H54 (cell line): ENCODE data around the gene CBR1.
"Not testable (repeated sequence)": the region's sequence is repeated elsewhere in the genome, so short reads cannot be mapped to it uniquely, and the experiment has no call there.

ENCODE experiments used
- DNase-seq: peaks from one replicate; pipeline ENCODE4 v3.0.0; 2011; ENCODE audit warnings: low spot score, mixed read lengths; ENCODE audit not compliant: insufficient read length
- FAIRE-seq: peaks from 3 replicates; lab custom pipeline; 2011; peaks lifted over from hg19 to GRCh38; lab: Jason Lieb, UNC
- POLR2A ChIP-seq: IDR thresholded peaks from 2 replicates; pipeline ENCODE4 v1.6.1; 2011; ENCODE audit warnings: low read depth, mild to moderate bottlenecking, low read length

Gene CBR1

DNA sequence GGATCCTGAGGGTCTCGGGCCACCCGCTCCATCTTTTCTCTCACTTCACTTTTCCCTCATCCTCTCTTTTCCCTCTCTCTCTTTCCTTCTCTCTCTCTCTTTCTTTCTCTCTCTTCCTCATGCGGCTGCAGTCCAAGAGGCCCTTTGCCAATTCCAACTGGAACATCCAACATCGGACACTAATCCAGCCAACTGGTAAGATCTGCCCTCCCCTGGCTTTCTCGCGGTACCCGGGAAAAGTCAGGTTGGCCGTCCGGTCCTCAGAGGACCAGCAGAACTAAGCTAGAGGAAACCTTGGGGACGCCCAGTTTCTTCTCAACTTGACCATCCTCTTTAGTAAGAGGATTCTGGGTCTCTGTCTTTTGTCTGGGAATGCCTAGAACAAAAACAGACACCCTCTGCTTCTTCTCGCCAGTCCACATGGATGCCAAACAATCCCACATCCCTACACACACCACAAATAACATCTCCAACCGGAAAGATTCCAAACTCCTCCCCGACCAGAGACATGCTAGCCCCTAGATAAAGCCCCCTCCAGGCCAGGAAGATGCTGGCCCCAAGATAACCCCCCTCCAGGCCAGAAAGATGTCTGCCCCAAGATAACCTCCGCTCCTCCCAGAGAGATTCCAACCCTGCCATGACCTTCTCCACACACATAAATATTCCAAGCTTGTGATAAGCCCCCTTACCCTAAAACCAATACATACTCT lies 6.3 kb upstream of the CBR1 start:
- DNase-seq (no peak), FAIRE-seq (no peak)
- no peak for TF ChIP-seq POLR2A

DNA sequence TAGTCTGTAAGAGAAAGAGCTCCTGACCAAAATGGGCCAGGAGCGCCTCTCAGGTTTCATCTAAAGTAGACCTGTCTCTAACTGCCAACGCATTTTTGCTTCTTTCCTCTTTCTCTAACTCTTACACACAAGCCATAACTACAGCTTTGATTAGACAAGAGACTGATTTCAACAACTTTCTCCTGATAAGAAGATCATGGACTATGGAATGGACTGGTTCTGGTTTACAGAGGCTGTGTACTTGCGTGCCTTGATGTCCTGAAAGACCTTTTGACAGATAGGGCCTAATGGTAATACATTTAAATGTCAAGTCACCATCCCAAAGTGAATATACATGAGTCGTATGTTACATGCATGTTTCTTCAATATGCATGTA lies 5.8 kb upstream of the CBR1 start:
- no peak for FAIRE-seq
- no peak for TF ChIP-seq POLR2A
- DNase-seq, result no peak

DNA sequence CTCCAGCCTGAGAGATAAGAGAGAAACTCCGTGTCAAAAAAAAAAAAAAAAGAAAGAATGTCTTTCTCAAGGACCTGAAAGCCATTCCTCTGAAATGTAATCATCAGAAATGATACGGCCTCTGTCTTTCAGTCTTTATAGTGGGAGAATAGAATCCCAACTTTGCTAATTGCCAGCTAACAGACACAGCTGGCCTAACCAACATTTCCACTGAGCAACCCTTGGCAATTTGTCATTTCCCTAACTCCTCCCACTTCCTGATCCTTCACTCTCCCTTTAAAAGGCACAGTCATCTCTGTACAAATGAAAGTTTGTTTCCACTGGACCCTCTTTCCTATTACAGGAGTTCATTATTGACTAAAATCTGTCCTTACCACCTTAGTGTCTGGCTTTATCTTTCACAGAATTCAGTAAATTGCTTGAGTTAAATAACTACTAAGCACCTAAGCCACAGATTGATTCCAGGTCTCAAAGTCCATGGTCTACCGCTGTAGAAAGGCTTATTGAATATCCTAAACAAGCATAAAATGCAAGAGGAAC lies 4.3 kb upstream of the CBR1 start:
- DNase-seq (peak; percentile 52), FAIRE-seq (peak; percentile 61)
- TF ChIP-seq POLR2A, result no peak

DNA sequence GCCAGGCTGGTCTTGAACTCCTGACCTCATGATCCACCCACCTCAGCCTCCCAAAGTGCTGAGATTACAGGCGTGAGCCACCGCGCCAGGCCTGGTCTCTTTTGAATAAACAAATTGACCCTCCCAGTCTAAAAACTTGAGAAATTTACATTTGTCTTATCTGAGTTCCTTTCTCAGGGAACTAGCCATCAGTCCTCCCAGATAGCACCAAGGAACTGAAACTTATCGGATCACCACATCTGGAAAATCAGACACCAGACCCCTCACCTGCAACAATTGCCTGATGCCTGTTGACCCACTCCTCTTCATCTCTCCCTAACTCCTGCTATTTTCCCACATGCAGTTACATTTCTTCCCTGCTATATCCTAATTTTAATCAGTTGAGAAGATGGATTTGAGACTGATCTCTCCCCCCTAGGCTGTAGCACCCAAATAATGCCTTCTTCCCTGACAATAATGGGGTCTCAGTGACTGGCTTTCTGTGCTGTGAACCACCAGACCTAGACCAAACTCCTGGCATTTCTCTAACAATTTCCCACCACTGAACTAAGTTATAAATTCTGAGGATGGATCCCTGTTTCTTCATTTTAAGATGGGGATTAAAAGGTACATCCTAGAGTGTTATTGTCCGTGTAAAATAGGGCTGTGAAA lies 951 bp upstream of the CBR1 start:
- no peak for DNase-seq
- no peak for FAIRE-seq
- no peak for TF ChIP-seq POLR2A

DNA sequence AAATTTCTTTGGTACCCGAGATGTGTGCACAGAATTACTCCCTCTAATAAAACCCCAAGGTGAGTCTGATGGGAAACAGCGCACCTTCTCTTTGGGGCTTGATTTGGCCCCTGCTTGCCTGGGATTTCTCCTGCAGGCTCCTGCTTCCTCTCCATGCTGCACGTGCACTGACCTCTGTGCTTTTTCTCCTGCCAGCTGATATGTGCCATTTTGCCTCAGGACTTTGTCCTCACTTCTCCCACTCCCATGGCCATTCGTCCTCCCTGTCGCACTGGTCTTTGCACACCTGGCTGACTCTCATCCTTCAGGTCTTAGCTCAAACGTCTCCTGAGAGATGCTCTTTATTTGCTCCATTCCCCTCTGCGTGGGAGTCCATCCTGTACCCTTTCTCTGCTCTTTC lies 1.2 kb downstream of the CBR1 start:
- no peak for FAIRE-seq
- TF ChIP-seq POLR2A, result no peak
- DNase-seq, result no peak

DNA sequence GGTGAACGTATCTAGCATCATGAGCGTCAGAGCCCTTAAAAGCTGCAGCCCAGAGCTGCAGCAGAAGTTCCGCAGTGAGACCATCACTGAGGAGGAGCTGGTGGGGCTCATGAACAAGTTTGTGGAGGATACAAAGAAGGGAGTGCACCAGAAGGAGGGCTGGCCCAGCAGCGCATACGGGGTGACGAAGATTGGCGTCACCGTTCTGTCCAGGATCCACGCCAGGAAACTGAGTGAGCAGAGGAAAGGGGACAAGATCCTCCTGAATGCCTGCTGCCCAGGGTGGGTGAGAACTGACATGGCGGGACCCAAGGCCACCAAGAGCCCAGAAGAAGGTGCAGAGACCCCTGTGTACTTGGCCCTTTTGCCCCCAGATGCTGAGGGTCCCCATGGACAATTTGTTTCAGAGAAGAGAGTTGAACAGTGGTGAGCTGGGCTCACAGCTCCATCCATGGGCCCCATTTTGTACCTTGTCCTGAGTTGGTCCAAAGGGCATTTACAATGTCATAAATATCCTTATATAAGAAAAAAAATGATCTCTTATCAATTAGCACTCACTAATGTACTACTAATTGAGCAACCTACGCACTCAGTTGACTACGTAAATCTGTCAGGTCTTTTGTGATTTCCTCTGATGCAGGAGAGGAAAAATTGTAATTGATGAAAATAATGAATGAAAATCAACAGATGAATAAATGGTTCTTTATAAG lies 2.8 kb downstream of the CBR1 start:
- DNase-seq (no peak), FAIRE-seq (no peak)
- TF ChIP-seq POLR2A, result no peak

DNA sequence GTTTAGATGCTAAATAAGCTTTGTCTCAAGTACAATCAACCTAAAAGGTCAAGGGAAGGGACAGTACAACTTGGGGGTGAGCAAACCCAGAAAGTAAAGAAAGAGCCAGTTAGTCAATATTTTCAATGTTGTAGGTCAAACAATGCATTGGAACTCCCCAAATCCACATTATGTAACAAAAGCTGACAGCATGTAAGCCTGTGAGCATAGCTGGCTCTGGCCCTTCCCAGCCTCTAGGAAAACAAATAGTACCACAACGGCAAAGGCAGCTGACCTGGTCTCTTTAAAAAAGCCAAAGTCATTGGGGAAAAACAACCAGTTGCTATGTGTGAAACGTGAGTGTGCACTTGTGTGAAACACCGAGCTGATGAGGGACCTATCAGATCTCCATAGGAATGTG lies 3.4 kb downstream of the CBR1 start:
- DNase-seq (no peak), FAIRE-seq (no peak)

DNA sequence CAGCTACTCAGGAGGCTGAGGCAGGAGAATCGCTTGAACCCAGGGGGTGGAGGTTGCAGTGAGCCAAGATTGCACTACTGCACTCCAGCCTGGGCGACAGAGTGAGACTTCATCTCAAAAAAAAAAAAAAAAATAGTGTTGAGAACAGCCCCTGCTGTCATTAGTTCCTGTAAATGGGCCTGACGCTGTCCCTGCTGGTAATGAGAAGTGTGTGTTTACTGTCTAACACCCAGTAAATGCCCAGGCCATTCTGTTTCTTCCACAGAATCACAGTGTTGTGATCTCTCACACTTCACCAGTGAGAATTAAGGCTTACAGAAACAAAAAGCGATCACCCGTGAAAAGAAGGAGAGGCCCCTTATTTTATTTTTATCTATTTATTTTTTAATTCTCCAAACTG lies 4.1 kb downstream of the CBR1 start:
- not testable (repeated sequence) for FAIRE-seq, DNase-seq

More for the DNA sequence above, 3.4 kb downstream of the CBR1 start:
- TF ChIP-seq POLR2A, result no peak

DNA sequence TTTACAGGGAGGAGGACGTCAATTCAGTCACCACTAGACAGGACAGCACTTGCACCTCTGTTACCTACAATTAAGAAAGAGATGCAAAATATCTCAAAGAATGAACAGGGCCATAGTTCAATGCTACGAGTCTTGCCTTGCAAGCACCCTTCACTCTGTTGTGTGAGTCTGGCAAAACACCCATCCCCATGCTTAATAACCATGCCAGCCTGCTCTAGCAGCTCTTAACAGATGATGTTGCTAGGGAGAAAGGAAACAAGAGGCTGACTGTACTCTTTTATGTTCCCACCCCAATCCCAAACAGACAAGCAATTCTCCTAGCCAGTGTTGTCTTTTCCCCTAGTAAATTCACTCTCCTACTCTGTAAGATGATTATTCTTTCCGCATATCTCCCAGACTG lies 5.3 kb downstream of the CBR1 start:
- DNase-seq (no peak), FAIRE-seq (no peak)
- TF ChIP-seq POLR2A, result no peak

DNA sequence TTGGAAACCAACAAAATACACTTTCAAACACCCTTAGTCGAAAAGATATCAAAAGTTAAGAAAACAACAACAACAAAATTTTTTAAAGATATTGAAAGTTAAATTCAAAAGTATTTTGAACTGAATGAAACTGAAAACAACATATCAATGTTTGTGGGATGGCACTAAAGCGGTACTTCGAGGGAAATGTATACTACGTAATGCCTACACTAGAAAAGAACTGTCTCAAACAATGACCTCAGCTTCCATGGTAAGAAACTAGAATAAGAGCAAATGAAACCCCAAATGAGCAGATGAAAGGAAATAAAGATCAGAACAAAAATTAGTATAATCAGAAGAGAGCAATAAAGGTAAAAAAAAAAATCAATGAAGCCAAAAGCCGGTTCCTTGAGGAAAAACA lies 6.1 kb downstream of the CBR1 start:
- FAIRE-seq (no peak), DNase-seq (no peak)
- no peak for TF ChIP-seq POLR2A

DNA sequence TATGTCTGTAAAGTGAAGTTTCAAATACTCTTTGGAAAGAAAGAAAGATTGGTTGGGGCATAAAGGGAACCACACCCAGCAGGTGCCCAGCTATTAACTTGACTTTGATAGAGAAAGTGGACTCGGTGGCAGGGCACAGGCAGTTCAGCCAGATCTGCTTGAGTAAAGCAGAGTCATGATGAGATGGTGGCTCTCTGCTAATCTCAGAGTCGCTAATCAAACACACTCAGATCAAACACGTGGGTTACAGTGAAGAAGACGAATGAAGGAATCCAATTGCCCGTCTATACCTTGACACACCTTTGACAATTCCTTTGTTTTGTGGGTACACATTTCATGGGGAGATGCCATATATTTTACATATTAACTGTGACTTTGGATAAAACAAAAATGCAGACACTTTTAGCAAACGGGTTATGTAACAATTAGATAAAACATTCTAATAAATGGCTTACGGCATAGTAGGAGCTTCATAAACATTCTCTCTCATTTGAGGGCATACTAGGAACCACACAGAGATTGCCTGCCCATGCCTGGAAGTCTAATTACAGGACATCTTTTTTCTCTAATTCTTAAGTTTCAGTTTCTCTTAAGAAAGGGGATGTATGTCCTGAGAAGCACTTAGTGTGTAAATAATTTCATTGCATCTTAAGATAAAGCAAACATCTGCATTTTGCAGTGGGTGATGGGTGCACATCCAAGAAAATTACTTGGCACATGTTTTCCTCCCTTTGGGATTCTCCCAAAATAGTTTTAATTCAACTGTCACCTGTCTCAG lies 7.2 kb downstream of the CBR1 start:
- DNase-seq (no peak), FAIRE-seq (no peak)
- TF ChIP-seq POLR2A, result no peak

DNA sequence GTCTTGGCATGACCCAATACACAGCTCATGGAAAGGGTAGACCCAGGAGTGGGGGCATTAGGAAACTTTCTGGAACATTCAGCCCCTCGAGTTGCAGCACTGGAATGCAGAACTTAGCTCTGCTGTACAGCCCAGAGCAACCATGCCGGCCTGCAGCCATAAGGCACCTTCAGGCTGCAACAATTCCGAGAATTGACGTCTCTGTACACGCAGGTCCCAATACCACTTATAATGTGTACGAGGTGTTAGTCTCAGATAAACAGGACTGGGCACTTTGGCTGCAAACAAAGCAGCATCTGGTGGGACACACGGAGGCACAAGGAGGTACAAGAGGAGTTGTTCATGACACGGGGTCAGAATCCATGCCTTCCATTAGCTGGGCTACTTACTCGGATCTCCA lies 7.9 kb downstream of the CBR1 start:
- DNase-seq, result no peak
- no peak for FAIRE-seq
- TF ChIP-seq POLR2A, result no peak

DNA sequence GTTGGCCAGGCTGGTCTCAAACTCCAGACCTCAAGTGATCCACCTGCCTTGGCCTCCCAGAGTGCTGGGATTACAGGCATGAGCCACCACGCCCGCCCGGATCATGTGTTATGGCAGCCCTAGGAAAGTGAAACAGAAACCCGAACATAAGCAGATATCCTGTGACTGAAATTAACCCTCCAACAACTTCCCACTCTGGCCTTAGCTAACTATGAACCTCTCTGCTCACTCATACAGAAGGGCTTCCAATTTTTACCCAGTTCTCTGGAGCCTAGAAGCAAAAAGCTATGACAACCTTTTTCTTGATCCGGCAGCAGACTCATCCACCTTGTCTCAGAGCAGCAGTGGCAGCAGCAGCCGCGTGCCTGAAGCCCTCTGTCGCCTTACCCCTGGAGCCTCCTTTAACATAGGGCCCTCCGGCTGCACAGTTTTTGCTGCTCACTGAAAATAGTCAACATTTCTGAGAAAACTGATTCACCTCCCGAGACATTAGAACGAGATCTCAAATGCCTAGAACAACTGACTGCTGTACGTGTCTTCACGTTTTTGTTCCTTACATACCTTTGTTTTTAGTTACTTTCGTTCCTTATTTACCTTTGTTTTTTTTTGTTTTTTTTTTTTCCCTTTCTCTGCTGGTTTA lies 9.3 kb downstream of the CBR1 start:
- no peak for TF ChIP-seq POLR2A
- DNase-seq, result no peak
- FAIRE-seq, result no peak
